ENCODE results near the gene FRMD1. TPM values are rescaled to one million over a fixed set of nuclear protein-coding genes. Genes with fewer than 3 reads are reported as not detected.

Gene FRMD1
- polyA plus RNA-seq, 1 experiment, result not detected

DNA sequence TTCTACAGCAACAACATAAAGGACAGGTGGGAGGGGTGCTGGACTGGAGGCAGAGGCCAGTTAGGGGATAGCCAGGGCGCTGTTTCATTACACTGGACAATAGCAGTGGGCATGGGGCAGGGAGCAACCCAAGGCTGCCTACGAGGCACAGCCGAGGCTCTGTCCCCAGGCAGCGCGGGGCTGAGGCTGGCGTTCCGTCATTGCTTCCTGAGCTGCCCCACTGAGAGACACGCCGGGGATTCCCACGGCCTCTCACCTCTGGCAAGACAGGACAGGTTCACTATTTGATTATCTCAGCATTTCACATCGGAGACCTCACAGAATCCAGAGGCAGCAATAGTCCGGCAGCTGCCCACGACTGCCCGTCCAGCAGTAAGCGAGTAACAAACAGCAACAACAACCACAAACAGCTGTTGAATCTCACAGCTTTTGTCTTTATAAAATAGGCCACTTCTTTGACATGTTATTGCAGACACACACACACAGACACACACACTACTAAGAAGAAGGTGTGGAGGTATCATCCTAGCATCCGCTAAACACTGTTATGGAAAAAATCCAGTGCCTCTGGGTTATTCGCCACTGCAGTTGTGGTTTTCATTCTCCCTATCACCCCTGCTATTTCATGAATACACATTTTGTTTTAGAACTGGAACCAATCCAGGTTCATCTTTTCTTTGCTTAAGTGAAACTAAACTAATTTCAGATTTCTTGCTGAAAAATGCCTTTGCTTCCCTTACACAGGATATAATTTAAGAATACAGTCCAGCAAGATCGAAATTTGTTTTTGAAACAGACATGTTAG lies 62.1 kb downstream of the FRMD1 start:
- no peak for DNase-seq (ENCODE audit: low read depth)
- POLR2A ChIA-PET, result no interaction called here
- CTCF ChIA-PET, result no interaction called here
- H3K4me3 ChIP-seq (ENCODE audit: low read depth, low read length), result no peak overlapping the region
- no peaks in the 10 kb centered on the region for H3K36me3 ChIP-seq (ENCODE audit: control insufficient read depth, insufficient read depth, low read length)
- H3K27me3 ChIP-seq (ENCODE audit: control insufficient read depth, insufficient read depth, low read length), result peaks cover 26% of the 10 kb centered on the region
- TF ChIP-seq, protein P1, sequence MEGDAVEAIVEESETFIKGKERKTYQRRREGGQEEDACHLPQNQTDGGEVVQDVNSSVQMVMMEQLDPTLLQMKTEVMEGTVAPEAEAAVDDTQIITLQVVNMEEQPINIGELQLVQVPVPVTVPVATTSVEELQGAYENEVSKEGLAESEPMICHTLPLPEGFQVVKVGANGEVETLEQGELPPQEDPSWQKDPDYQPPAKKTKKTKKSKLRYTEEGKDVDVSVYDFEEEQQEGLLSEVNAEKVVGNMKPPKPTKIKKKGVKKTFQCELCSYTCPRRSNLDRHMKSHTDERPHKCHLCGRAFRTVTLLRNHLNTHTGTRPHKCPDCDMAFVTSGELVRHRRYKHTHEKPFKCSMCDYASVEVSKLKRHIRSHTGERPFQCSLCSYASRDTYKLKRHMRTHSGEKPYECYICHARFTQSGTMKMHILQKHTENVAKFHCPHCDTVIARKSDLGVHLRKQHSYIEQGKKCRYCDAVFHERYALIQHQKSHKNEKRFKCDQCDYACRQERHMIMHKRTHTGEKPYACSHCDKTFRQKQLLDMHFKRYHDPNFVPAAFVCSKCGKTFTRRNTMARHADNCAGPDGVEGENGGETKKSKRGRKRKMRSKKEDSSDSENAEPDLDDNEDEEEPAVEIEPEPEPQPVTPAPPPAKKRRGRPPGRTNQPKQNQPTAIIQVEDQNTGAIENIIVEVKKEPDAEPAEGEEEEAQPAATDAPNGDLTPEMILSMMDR (IDR thresholded peaks at IDR 0.05; ENCODE audit: insufficient read depth, low read depth, low read length), result no peak

- peaks cover 23% of the 10 kb centered on the region for H3K27me3 ChIP-seq (ENCODE audit: control insufficient read depth, insufficient read depth, low read length)
- no peak for DNase-seq (ENCODE audit: low read depth)
- POLR2A ChIA-PET, result no interaction called here
- H3K36me3 ChIP-seq (ENCODE audit: control insufficient read depth, insufficient read depth, low read length), result no peaks in the 10 kb centered on the region
- TF ChIP-seq, protein P1 (IDR thresholded peaks at IDR 0.05; ENCODE audit: insufficient read depth, low read depth, low read length), result no peak
- CTCF ChIA-PET, result no interaction called here
- H3K4me3 ChIP-seq (ENCODE audit: low read depth, low read length), result no peak overlapping the region
Observed at GRCh38 chr6:168016176-168016620, 62.8 kb downstream of the FRMD1 start.

GRCh38 chr6:168015482-168016175 lies 63.4 kb downstream of the FRMD1 start:
- Histone ChIP-seq H3K27me3 (ENCODE audit: control insufficient read depth, insufficient read depth, low read length) (peaks cover 23% of the 10 kb centered on the region), H3K36me3 (ENCODE audit: control insufficient read depth, insufficient read depth, low read length) (no peaks in the 10 kb centered on the region), H3K4me3 (ENCODE audit: low read depth, low read length) (no peak overlapping the region)
- TF ChIP-seq, protein P1 (IDR thresholded peaks at IDR 0.05; ENCODE audit: insufficient read depth, low read depth, low read length), result no peak
- CTCF ChIA-PET, result no interaction called here
- DNase-seq (ENCODE audit: low read depth), result no peak
- POLR2A ChIA-PET, result no interaction called here

- POLR2A ChIA-PET, result no interaction called here
- H3K4me3 ChIP-seq (ENCODE audit: low read depth, low read length), result no peak overlapping the region
- no peaks in the 10 kb centered on the region for H3K36me3 ChIP-seq (ENCODE audit: control insufficient read depth, insufficient read depth, low read length)
- CTCF ChIA-PET, result no interaction called here
- peaks cover 23% of the 10 kb centered on the region for H3K27me3 ChIP-seq (ENCODE audit: control insufficient read depth, insufficient read depth, low read length)
- DNase-seq (ENCODE audit: low read depth), result no peak
- TF ChIP-seq, protein P1 (IDR thresholded peaks at IDR 0.05; ENCODE audit: insufficient read depth, low read depth, low read length), result no peak
Observed at GRCh38 chr6:168015009-168015408, 64.0 kb downstream of the FRMD1 start.

DNA sequence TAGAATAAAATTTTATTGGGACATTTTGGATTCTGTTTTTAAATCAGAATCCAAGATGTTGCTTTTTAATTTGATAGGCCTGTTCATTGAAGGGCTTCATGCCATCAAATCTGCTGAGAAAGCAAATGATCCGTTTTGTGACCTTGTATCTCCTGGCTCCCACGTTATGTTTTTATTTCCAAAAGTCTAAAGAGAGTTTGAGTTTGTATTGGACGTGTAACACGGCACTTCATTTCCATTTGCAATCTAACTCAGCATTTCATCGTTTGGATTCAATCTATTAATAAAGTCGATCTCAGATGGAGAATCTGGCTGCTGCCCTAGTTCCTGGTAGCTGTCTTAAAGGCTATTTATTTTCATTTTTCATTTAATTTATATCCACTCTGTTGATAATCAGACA lies 64.6 kb downstream of the FRMD1 start:
- ChIA-PET POLR2A (no interaction called here), CTCF (no interaction called here)
- TF ChIP-seq, protein P1 (IDR thresholded peaks at IDR 0.05; ENCODE audit: insufficient read depth, low read depth, low read length), result no peak
- DNase-seq (ENCODE audit: low read depth), result no peak
- Histone ChIP-seq H3K4me3 (ENCODE audit: low read depth, low read length) (no peak overlapping the region), H3K36me3 (ENCODE audit: control insufficient read depth, insufficient read depth, low read length) (no peaks in the 10 kb centered on the region), H3K27me3 (ENCODE audit: control insufficient read depth, insufficient read depth, low read length) (peaks cover 23% of the 10 kb centered on the region)

Data from BJ (cell line).